WERI-Rb-1 (cell line): ENCODE measurements around the gene FGFR2.

ENCODE experiments used
- DNase-seq: peaks from one replicate; pipeline ENCODE4 v3.0.0-alpha.2; 2020
- H3K27ac ChIP-seq: fragments of 250-450 bp; sonication (Bioruptor Pico); 2 replicates; pipeline ENCODE4 v1.5.1; 2020; ENCODE audit warnings: mild to moderate bottlenecking, moderate library complexity
- H3K27me3 ChIP-seq: fragments of 250-450 bp; sonication (Bioruptor Pico); 2 replicates; pipeline ENCODE4 v1.5.1; 2021; ENCODE audit warnings: mild to moderate bottlenecking, low read depth, moderate library complexity; ENCODE audit not compliant: insufficient read depth, severe bottlenecking
- H3K36me3 ChIP-seq: fragments of 250-450 bp; sonication (Bioruptor Pico); 2 replicates; pipeline ENCODE4 v1.5.1; 2020; ENCODE audit warnings: mild to moderate bottlenecking, moderate library complexity
- H3K4me3 ChIP-seq: 2 replicates; pipeline ENCODE4 v1.5.1; 2011; ENCODE audit warnings: low read depth, mild to moderate bottlenecking, control low read depth, low read length
- H3K9me3 ChIP-seq: fragments of 250-450 bp; sonication (Bioruptor Pico); 2 replicates; pipeline ENCODE4 v1.5.1; 2021; ENCODE audit warnings: mild to moderate bottlenecking, moderate library complexity; ENCODE audit not compliant: severe bottlenecking
- TF ChIP-seq, protein P1 (sequence below): IDR thresholded peaks from 2 replicates; pipeline ENCODE4 v1.5.1; 2011; ENCODE audit warnings: low read depth, mild to moderate bottlenecking, control low read depth, inconsistent platforms, low read length

Gene FGFR2

GRCh38 chr10:121490871-121491519, 107.2 kb downstream of the FGFR2 start:
- Histone ChIP-seq H3K9me3 (no peaks in the 10 kb centered on the region), H3K27me3 (no peaks in the 10 kb centered on the region), H3K36me3 (peaks cover 3% of the 10 kb centered on the region), H3K4me3 (no peak overlapping the region), H3K27ac (no peak overlapping the region)
- DNase-seq: no peak
- TF ChIP-seq, protein P1, sequence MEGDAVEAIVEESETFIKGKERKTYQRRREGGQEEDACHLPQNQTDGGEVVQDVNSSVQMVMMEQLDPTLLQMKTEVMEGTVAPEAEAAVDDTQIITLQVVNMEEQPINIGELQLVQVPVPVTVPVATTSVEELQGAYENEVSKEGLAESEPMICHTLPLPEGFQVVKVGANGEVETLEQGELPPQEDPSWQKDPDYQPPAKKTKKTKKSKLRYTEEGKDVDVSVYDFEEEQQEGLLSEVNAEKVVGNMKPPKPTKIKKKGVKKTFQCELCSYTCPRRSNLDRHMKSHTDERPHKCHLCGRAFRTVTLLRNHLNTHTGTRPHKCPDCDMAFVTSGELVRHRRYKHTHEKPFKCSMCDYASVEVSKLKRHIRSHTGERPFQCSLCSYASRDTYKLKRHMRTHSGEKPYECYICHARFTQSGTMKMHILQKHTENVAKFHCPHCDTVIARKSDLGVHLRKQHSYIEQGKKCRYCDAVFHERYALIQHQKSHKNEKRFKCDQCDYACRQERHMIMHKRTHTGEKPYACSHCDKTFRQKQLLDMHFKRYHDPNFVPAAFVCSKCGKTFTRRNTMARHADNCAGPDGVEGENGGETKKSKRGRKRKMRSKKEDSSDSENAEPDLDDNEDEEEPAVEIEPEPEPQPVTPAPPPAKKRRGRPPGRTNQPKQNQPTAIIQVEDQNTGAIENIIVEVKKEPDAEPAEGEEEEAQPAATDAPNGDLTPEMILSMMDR: no peak

DNA sequence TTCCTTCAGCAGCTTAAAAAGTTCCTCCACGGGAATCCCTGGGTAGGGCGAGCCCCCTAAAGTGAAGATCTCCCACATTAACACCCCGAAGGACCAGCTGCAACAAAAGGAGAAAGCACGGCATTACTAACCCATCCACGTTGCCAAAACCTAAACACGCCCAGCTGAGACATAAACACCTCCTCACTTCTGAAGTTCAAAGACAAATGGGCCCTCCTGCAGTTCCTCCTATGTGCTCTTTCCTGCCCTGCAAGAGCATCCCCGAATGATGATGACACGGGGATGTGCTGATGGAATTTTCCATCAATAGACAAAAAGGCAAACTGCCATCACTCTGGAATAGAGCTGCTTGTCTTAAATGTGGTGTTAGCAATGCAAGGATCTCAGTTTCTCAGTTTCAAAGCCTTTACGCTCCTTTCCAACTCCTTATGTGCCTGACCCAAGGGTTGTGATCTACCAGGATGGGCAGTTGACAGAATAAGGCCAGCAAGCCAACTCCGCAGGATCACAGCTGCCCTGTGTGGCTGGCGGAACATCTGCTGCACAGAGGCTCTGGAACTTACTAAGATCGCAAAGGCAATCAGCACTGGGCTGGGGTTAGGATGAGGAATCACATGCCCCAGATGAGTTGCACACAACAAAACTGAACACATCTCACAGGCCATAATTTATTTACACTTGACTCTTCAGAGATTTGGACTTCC, 112.7 kb downstream of the FGFR2 start:
- Histone ChIP-seq H3K9me3 (no peaks in the 10 kb centered on the region), H3K4me3 (no peak overlapping the region), H3K27me3 (no peaks in the 10 kb centered on the region), H3K27ac (no peak overlapping the region), H3K36me3 (peaks cover 8% of the 10 kb centered on the region)
- no peak for DNase-seq
- TF ChIP-seq, protein P1: no peak

DNA sequence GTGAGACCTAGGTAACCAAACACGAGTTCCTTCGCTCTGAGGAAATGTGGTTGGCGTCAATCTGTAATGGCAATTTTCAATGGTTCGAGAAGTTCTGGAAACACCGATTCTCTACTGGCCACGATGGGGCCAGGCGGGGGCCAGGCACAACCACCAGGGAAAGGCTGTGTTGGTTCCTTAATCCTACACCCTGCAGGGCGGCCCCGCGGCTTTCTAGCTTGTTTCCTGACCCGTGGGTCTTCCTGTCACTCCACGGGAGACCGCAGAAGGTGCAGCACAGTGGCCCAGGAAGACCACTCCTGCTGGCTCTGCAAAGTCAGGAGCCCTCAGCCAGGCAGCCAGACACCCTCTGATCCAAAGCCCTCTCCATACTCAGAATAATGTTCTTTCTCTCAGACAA, 113.4 kb downstream of the FGFR2 start:
- TF ChIP-seq, protein P1: no peak

DNA sequence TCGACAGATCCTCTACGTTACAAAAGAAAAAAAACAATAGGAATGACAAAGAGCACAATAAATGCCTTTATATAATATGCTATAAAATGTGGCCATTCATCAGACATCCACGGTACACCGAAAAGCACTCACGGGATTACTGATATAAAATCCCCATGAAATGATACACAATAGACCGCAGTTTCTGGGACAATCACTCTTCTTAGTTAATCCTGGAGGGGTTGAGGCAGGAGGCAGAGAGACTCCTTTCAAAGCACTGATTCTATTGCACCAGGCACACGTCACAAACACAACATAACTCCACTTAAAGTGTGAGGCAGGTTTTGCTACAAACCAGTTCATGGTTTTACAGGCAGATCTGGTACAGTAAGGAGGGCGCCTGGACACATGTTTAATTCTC, 113.8 kb downstream of the FGFR2 start:
- no peaks in the 10 kb centered on the region for H3K27me3 ChIP-seq
- H3K4me3 ChIP-seq: no peak overlapping the region
- H3K36me3 ChIP-seq: peaks cover 15% of the 10 kb centered on the region
- H3K9me3 ChIP-seq: no peaks in the 10 kb centered on the region
- no peak overlapping the region for H3K27ac ChIP-seq
- TF ChIP-seq, protein P1: no peak
- DNase-seq: no peak

More for the DNA sequence above, 113.4 kb downstream of the FGFR2 start:
- Histone ChIP-seq H3K9me3 (no peaks in the 10 kb centered on the region), H3K27me3 (no peaks in the 10 kb centered on the region), H3K36me3 (peaks cover 11% of the 10 kb centered on the region), H3K4me3 (no peak overlapping the region), H3K27ac (no peak overlapping the region)
- DNase-seq: no peak

- no peaks in the 10 kb centered on the region for H3K27me3 ChIP-seq
- H3K9me3 ChIP-seq: peaks cover 2% of the 10 kb centered on the region
- H3K4me3 ChIP-seq: no peak overlapping the region
- DNase-seq: no peak
- no peak overlapping the region for H3K27ac ChIP-seq
- TF ChIP-seq, protein P1: no peak
- peaks cover 15% of the 10 kb centered on the region for H3K36me3 ChIP-seq
Measured at GRCh38 chr10:121481180-121481579, 117.1 kb downstream of the FGFR2 start.
